Keratinocyte (primary cell): ENCODE results near the gene AGTRAP.

Source experiments
- EZH2 ChIP-seq: IDR thresholded peaks from one replicate; pipeline ENCODE4 v1.6.1; 2012; ENCODE audit warnings: inconsistent platforms, mild to moderate bottlenecking, low read length, moderate library complexity
- TF ChIP-seq, protein P1 (sequence below), 3 experiments: IDR thresholded peaks in 1 of 3; conservative IDR thresholded peaks in 1 of 3; optimal IDR thresholded peaks in 1 of 3; 2 replicates in 2 of 3; 3 replicates in 1 of 3; pipeline versions ENCODE3 to v1.5.1; 2011; ENCODE audit warnings: low read length in 3 of 3, mild to moderate bottlenecking in 3 of 3, moderate library complexity in 2 of 3, control low read depth in 1 of 3, inconsistent platforms in 1 of 3; ENCODE audit not compliant: insufficient read depth in 2 of 3; ENCODE audit errors: extremely low read depth in 1 of 3

DNA sequence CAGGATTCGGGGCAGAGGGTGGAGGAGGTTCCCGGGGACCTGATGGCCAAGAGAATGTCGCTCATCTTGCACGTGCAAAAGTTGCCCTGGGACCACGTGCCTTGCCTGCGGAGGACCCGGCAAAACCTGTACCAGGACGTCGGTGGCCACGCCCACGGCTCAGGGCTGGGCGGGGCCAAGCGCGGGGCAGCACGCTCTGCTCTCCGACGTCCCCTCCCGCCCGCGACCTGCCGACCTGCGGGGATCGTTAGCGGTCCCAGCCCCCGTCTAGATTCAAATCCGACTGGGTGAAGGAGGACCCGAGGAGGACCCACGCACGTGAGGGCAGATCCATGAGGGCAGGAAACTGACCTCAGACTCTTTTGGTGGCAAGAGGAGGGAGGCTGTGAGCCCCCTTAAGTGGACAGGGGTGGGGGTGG lies 26.1 kb downstream of the AGTRAP start, which contains the start of gene C1orf167:
- TF ChIP-seq, protein P1, sequence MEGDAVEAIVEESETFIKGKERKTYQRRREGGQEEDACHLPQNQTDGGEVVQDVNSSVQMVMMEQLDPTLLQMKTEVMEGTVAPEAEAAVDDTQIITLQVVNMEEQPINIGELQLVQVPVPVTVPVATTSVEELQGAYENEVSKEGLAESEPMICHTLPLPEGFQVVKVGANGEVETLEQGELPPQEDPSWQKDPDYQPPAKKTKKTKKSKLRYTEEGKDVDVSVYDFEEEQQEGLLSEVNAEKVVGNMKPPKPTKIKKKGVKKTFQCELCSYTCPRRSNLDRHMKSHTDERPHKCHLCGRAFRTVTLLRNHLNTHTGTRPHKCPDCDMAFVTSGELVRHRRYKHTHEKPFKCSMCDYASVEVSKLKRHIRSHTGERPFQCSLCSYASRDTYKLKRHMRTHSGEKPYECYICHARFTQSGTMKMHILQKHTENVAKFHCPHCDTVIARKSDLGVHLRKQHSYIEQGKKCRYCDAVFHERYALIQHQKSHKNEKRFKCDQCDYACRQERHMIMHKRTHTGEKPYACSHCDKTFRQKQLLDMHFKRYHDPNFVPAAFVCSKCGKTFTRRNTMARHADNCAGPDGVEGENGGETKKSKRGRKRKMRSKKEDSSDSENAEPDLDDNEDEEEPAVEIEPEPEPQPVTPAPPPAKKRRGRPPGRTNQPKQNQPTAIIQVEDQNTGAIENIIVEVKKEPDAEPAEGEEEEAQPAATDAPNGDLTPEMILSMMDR (optimal IDR thresholded peaks at IDR 0.05 in 1 of 3, IDR thresholded peaks at IDR 0.05 in 1 of 3, conservative IDR thresholded peaks at IDR 0.05 in 1 of 3; ENCODE audit: extremely low read depth in 1 of 3, insufficient read depth in 2 of 3, low read length in 3 of 3): no peak
- TF ChIP-seq EZH2: no peak
